A549 (cell line): ENCODE measurements around the gene TNNI2. TPM values are rescaled to one million over a fixed set of nuclear protein-coding genes. Genes with fewer than 3 reads are reported as not detected.

Source experiments
- ATAC-seq, 2 experiments: fragments of 200-7000 bp in 1 of 2; fragments of >200 bp in 1 of 2; cut with Nextera tagmentation in 1 of 2; cut with Tn5 transposase in 1 of 2; 3 replicates each; pipeline versions ENCODE4 v1.8.0 to v1.9.1; 2018 to 2020; ENCODE audit warnings: mild to moderate bottlenecking in 1 of 2, moderate library complexity in 1 of 2
- CTCF ChIA-PET: fragments of 300-600 bp; sonication (Branson Sonifier 250); formaldehyde crosslinking; extraction: SDS; loops from one replicate; lab custom pipeline; 2021; ENCODE audit warnings: antibody characterized with exemption, inconsistent platforms; lab: Yijun Ruan, JAX
- POLR2A ChIA-PET: fragments of 350-600 bp; formaldehyde crosslinking; extraction: SDS; loops from one replicate; lab custom pipeline; 2021; ENCODE audit warnings: antibody characterized with exemption, inconsistent platforms; lab: Yijun Ruan, JAX
- DNase-seq, 2 experiments: peaks; one replicate each; pipeline versions ENCODE4 v3.0.0 to v3.0.0-alpha.2; 2011 to 2016; ENCODE audit warnings: low read depth in 1 of 2, low spot score in 1 of 2
- FAIRE-seq: peaks from 2 replicates; lab custom pipeline; 2011; peaks lifted over from hg19 to GRCh38; lab: Jason Lieb, UNC
- H3K27ac ChIP-seq, 2 experiments: fragments of >200 bp; sonication (Bioruptor Twin); formaldehyde crosslinking; 3 replicates each; pipeline ENCODE4 v1.5.1; 2016 to 2017
- H3K4me1 ChIP-seq: fragments of >200 bp; sonication (Bioruptor Twin); formaldehyde crosslinking; 3 replicates; pipeline ENCODE4 v1.6.1; 2016
- H3K4me2 ChIP-seq: fragments of >200 bp; sonication (Bioruptor Twin); formaldehyde crosslinking; 3 replicates; pipeline ENCODE4 v1.6.1; 2016
- H3K4me3 ChIP-seq: fragments of >200 bp; sonication (Bioruptor Twin); formaldehyde crosslinking; 3 replicates; pipeline ENCODE4 v1.5.1; 2016
- H3K9me3 ChIP-seq: fragments of >200 bp; sonication (Bioruptor Twin); formaldehyde crosslinking; 3 replicates; pipeline ENCODE4 v1.6.1; 2016
- CBX2 ChIP-seq: fragments of 200-600 bp; sonication (generic); IDR thresholded peaks from 2 replicates; pipeline ENCODE4 v1.6.1; 2016; ENCODE audit warnings: low read depth, mild to moderate bottlenecking, borderline replicate concordance
- CBX8 ChIP-seq: fragments of 200-600 bp; sonication (generic); IDR thresholded peaks from 2 replicates; pipeline ENCODE4 v1.6.1; 2016
- CHD4 ChIP-seq: fragments of 200-600 bp; sonication (generic); IDR thresholded peaks from 2 replicates; pipeline ENCODE4 v1.6.1; 2016; ENCODE audit warnings: antibody characterized with exemption, mild to moderate bottlenecking, borderline replicate concordance
- E2F6 ChIP-seq: IDR thresholded peaks from 2 replicates; pipeline ENCODE4 v1.6.1; 2012; ENCODE audit warnings: low read depth, borderline replicate concordance
- EHF ChIP-seq: fragments of 250-450 bp; sonication (Bioruptor Pico); IDR thresholded peaks from 2 replicates; pipeline ENCODE4 v1.5.0; 2020; ENCODE audit warnings: mild to moderate bottlenecking
- EP300 ChIP-seq, 2 experiments: fragments of >200 bp; sonication (Bioruptor Twin); formaldehyde crosslinking; IDR thresholded peaks; 2 replicates in 1 of 2; 3 replicates in 1 of 2; pipeline ENCODE4 v1.6.1; 2016 to 2017
- GATA3 ChIP-seq: IDR thresholded peaks from 2 replicates; pipeline ENCODE4 v1.6.1; 2012; ENCODE audit warnings: borderline replicate concordance
- HMGXB4 ChIP-seq: fragments of 250-450 bp; sonication (Bioruptor Pico); IDR thresholded peaks from 2 replicates; pipeline ENCODE4 v1.5.0; 2021; ENCODE audit warnings: mild to moderate bottlenecking, moderate library complexity, borderline replicate concordance
- HOXB5 ChIP-seq: fragments of 250-450 bp; sonication (Bioruptor Pico); IDR thresholded peaks from 2 replicates; pipeline ENCODE4 v1.5.0; 2020; ENCODE audit warnings: mild to moderate bottlenecking, moderate library complexity
- NFE2L2 ChIP-seq: fragments of 150-350 bp; conservative IDR thresholded peaks from 2 replicates; pipeline ENCODE4 v1.6.1; 2014; ENCODE audit warnings: low read length
- NPAS2 ChIP-seq: fragments of 250-450 bp; sonication (Bioruptor Pico); IDR thresholded peaks from 2 replicates; pipeline ENCODE4 v1.8.0; 2022; ENCODE audit warnings: mild to moderate bottlenecking, moderate library complexity, borderline replicate concordance
- RNF2 ChIP-seq: fragments of 200-600 bp; sonication (generic); IDR thresholded peaks from 2 replicates; pipeline ENCODE4 v1.6.1; 2016; ENCODE audit warnings: low read depth, mild to moderate bottlenecking, antibody characterized with exemption, moderate library complexity, borderline replicate concordance
- SMC3 ChIP-seq: fragments of >200 bp; sonication (Bioruptor Twin); formaldehyde crosslinking; IDR thresholded peaks from 3 replicates; pipeline ENCODE4 v1.6.1; 2018; ENCODE audit warnings: inconsistent platforms
- TFCP2L1 ChIP-seq: fragments of 250-450 bp; sonication (Bioruptor Pico); IDR thresholded peaks from 2 replicates; pipeline ENCODE4 v1.5.0; 2021; ENCODE audit warnings: mild to moderate bottlenecking
- ZC3H11A ChIP-seq: fragments of 450-650 bp; IDR thresholded peaks from 2 replicates; pipeline ENCODE4 v1.6.1; 2014; ENCODE audit warnings: antibody characterized with exemption, mild to moderate bottlenecking
- WGBS: methylation state at CpG from one replicate; pipeline ENCODE4 v1.1.6; 2017; ENCODE audit errors: missing lambda C conversion rate; 5-methylcytosine and 5-hydroxymethylcytosine counted together
- polyA plus RNA-seq, 4 experiments: library from polyadenylated mRNA; depleted of rRNA in 3 of 4; stranded (reverse); fragments of >200 nt; fragmentation: RNase III in 1 of 4; extraction: RNeasy Plus Mini Kit Qiagen cat#74134 plus additional on column Dnase treatment in 1 of 4; gene quantifications; 2 replicates in 3 of 4; 3 replicates in 1 of 4; pipeline ENCODE4 v1.2.3, GENCODE V29; 2011 to 2017
- TF ChIP-seq, protein P1 (sequence below): fragments of 450-650 bp; IDR thresholded peaks from 2 replicates; pipeline ENCODE4 v1.6.1; 2014; ENCODE audit warnings: antibody characterized with exemption
- TF ChIP-seq, protein P2 (sequence below): IDR thresholded peaks from 2 replicates; pipeline ENCODE4 v1.6.1; 2012

The TNNI2 gene
- polyA plus RNA-seq, 2 of the 4 experiments (the other 2 are of a cell fraction) = not detected

- no peak overlapping the region for H3K4me3 ChIP-seq
- POLR2A ChIA-PET = no interaction called here
- CTCF ChIA-PET = interaction anchor here (1.7 to 11.8 kb wide), 6 partner anchors 12 to 330 kb away, joined by 4 to 138 read pairs (median 13); partner anchors contain the start of gene SYT8
- TF ChIP-seq HOXB5 (CRISPR knock-in tag) (no peak), SMC3 (no peak), CHD4 (no peak), EP300 (IDR thresholded peaks at IDR 0.05) (no peak), CBX2 (no peak), EHF (CRISPR knock-in tag) (no peak), NPAS2 (no peak), RNF2 (no peak), E2F6 (no peak)
- TF ChIP-seq, protein P1, sequence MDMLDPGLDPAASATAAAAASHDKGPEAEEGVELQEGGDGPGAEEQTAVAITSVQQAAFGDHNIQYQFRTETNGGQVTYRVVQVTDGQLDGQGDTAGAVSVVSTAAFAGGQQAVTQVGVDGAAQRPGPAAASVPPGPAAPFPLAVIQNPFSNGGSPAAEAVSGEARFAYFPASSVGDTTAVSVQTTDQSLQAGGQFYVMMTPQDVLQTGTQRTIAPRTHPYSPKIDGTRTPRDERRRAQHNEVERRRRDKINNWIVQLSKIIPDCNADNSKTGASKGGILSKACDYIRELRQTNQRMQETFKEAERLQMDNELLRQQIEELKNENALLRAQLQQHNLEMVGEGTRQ = no peak
- H3K4me2 ChIP-seq = no peak overlapping the region
- FAIRE-seq (no peak), ATAC-seq (no peak), DNase-seq (no peak)
- H3K9me3 ChIP-seq = 0 out of 3 replicates have a peak, but pooled peaks cover 3% of the 10 kb centered on the region
- no peak overlapping the region for H3K27ac ChIP-seq
- H3K4me1 ChIP-seq = peaks cover 11% of the 10 kb centered on the region
Observed at GRCh38 chr11:1821562-1821961, 17.2 kb upstream of the TNNI2 start.

DNA sequence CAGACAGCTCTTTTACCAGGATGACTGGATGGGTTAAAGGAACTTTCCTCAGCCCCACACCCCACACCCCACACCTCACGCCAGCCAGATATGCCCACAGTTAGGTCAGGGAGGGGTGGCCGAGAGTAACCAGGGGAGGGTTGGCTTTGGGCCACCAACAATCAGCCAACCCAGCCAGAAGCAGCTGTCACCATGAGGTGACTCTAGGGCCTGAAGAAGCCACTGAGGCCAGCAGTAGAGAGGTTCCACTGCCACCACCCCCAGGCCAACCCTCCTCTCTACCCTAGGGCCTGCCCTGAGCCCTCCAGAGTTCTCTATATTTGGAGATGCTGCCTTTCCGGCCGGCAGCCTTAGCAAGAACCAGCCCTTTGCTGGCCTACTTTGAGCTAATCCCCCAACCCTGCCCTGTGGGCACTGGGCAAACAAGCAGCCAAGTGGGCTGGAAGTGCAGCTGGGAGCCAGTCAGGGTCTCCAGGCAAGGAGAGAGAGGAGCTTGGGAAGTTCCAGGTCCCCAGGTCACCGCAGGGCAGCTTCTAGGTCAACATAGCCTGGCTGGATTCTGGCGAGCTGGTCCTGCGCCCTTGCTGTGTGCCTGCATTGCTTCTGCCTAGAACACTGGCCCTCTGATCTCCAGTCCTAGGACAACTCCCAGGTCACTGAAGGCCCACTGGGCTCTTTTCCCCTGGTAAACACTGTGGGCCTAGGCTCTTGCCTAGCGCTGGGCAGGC lies 16.0 kb upstream of the TNNI2 start:
- Histone ChIP-seq H3K9me3 (0 out of 3 replicates have a peak, but pooled peaks cover 3% of the 10 kb centered on the region), H3K4me1 (peaks cover 24% of the 10 kb centered on the region), H3K4me2 (no peak overlapping the region), H3K4me3 (no peak overlapping the region), H3K27ac (no peak overlapping the region)
- POLR2A ChIA-PET = no interaction called here
- ATAC-seq (no peak), FAIRE-seq (no peak), DNase-seq (no peak)
- WGBS = 79% methylated on average over 7 of the region's 8 CpGs
- TF ChIP-seq NFE2L2 (no peak), GATA3 (no peak), HMGXB4 (CRISPR knock-in tag) (no peak), ZC3H11A (no peak), TFCP2L1 (no peak), EP300 (IDR thresholded peaks at IDR 0.05) (no peak), CBX8 (no peak)
- TF ChIP-seq, protein P2, sequence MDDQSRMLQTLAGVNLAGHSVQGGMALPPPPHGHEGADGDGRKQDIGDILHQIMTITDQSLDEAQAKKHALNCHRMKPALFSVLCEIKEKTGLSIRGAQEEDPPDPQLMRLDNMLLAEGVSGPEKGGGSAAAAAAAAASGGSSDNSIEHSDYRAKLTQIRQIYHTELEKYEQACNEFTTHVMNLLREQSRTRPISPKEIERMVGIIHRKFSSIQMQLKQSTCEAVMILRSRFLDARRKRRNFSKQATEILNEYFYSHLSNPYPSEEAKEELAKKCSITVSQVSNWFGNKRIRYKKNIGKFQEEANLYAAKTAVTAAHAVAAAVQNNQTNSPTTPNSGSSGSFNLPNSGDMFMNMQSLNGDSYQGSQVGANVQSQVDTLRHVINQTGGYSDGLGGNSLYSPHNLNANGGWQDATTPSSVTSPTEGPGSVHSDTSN = no peak
- CTCF ChIA-PET = interaction anchor here (0.6 to 11.8 kb wide), 10 partner anchors 11 to 329 kb away, joined by 3 to 138 read pairs (median 6); partner anchors contain the start of gene SYT8
